Neural progenitor cell (in vitro differentiated cells): Measurements from ENCODE around the gene TSBP1. TPM values are rescaled to one million over a fixed set of nuclear protein-coding genes. Genes with fewer than 3 reads are reported as not detected.

Source experiments
- DNase-seq: peaks from one replicate; pipeline ENCODE4 v3.0.0-alpha.2; 2016; ENCODE audit warnings: low spot score
- H2AFZ ChIP-seq: fragments of 200-600 bp; sonication (generic); replicated peaks from 2 replicates; pipeline ENCODE4 v1.6.1; 2016; ENCODE audit warnings: antibody characterized with exemption
- H3F3A ChIP-seq: fragments of 200-600 bp; sonication (generic); 2 replicates; pipeline ENCODE4 v1.6.1; 2016; ENCODE audit warnings: antibody characterized with exemption, low read depth
- H3K27ac ChIP-seq: fragments of 200-600 bp; sonication (generic); 2 replicates; pipeline ENCODE4 v1.5.1; 2016; ENCODE audit warnings: mild to moderate bottlenecking
- H3K27me3 ChIP-seq: fragments of 200-600 bp; sonication (generic); 2 replicates; pipeline ENCODE4 v1.6.1; 2016; ENCODE audit warnings: mild to moderate bottlenecking, moderate library complexity
- H3K36me3 ChIP-seq: fragments of 200-600 bp; sonication (generic); 2 replicates; pipeline ENCODE4 v1.5.1; 2016
- H3K4me1 ChIP-seq: fragments of 200-600 bp; sonication (generic); 2 replicates; pipeline ENCODE4 v1.6.1; 2016; ENCODE audit warnings: mixed run types
- H3K4me2 ChIP-seq: fragments of 200-600 bp; sonication (generic); 2 replicates; pipeline ENCODE4 v1.6.1; 2016
- H3K4me3 ChIP-seq: fragments of 200-600 bp; sonication (generic); 2 replicates; pipeline ENCODE4 v1.5.1; 2016
- H3K79me2 ChIP-seq: fragments of 200-600 bp; sonication (generic); 2 replicates; pipeline ENCODE4 v1.6.1; 2016; ENCODE audit warnings: low read depth
- H3K9ac ChIP-seq: fragments of 200-600 bp; sonication (generic); 2 replicates; pipeline ENCODE4 v1.6.1; 2016
- H3K9me3 ChIP-seq: fragments of 200-600 bp; sonication (generic); 2 replicates; pipeline ENCODE4 v1.5.1; 2016; ENCODE audit warnings: low read depth
- H4K20me1 ChIP-seq: fragments of 200-600 bp; sonication (generic); 2 replicates; pipeline ENCODE4 v1.6.1; 2016; ENCODE audit warnings: low read depth
- H3K27ac Mint-ChIP-seq: 3 replicates; pipeline ENCODE4 v1.8.0; 2021; ENCODE audit warnings: mixed read lengths
- H3K27me3 Mint-ChIP-seq: 2 replicates; pipeline ENCODE4 v1.8.0; 2022; ENCODE audit warnings: low read depth, mild to moderate bottlenecking, inconsistent platforms, moderate library complexity, mixed read lengths; ENCODE audit not compliant: insufficient read depth
- H3K36me3 Mint-ChIP-seq: 3 replicates; pipeline ENCODE4 v1.8.0; 2021; ENCODE audit warnings: mixed read lengths
- H3K4me1 Mint-ChIP-seq: 3 replicates; pipeline ENCODE4 v1.8.0; 2021; ENCODE audit warnings: mixed read lengths
- H3K4me3 Mint-ChIP-seq: 3 replicates; pipeline ENCODE4 v1.8.0; 2021; ENCODE audit warnings: mild to moderate bottlenecking, moderate library complexity, mixed read lengths
- H3K9me3 Mint-ChIP-seq: 3 replicates; pipeline ENCODE4 v1.8.0; 2020; ENCODE audit warnings: mixed read lengths
- CTCF ChIP-seq: fragments of 200-600 bp; sonication (generic); IDR thresholded peaks from 2 replicates; pipeline ENCODE4 v1.5.1; 2017; ENCODE audit warnings: antibody characterized with exemption, mild to moderate bottlenecking
- EZH2 ChIP-seq: fragments of 200-600 bp; sonication (generic); IDR thresholded peaks from 2 replicates; pipeline ENCODE4 v1.6.1; 2017; ENCODE audit warnings: antibody characterized with exemption, mild to moderate bottlenecking, moderate library complexity
- EZH2phosphoT487 ChIP-seq: fragments of 200-600 bp; sonication (generic); IDR thresholded peaks from 2 replicates; pipeline ENCODE4 v1.6.1; 2017; ENCODE audit warnings: antibody characterized with exemption
- total RNA-seq: library from RNA; depleted of rRNA; stranded (reverse); fragments of >200 nt; gene quantifications from 2 replicates; pipeline ENCODE4 v1.2.3, GENCODE V29; 2015; ENCODE audit warnings: low replicate concordance

The TSBP1 gene
- total RNA-seq, 1 donor from 2014 or later, result not detected

- peaks cover 2% of the 10 kb centered on the region for H3K9me3 Mint-ChIP-seq
Observed at GRCh38 chr6:32401284-32401963, 29.7 kb upstream of the TSBP1 start.

GRCh38 chr6:32397252-32397920 is 25.7 kb upstream of the TSBP1 start:
- DNase-seq, result no peak
- Histone ChIP-seq H3F3A (no peaks in the 10 kb centered on the region), H3K27ac (no peak overlapping the region), H3K4me3 (no peak overlapping the region), H3K4me1 (no peaks in the 10 kb centered on the region), H3K36me3 (no peaks in the 10 kb centered on the region), H3K79me2 (no peaks in the 10 kb centered on the region), H2AFZ (no peak overlapping the region), H3K9ac (no peak overlapping the region), H3K4me2 (no peak overlapping the region), H4K20me1 (no peaks in the 10 kb centered on the region), H3K9me3 (no peaks in the 10 kb centered on the region), H3K27me3 (no peaks in the 10 kb centered on the region)
- H3K27me3 Mint-ChIP-seq, result peaks cover 4% of the 10 kb centered on the region
- H3K36me3 Mint-ChIP-seq, result no peaks in the 10 kb centered on the region
- H3K4me3 Mint-ChIP-seq, result no peak overlapping the region
- H3K4me1 Mint-ChIP-seq, result peaks cover 7% of the 10 kb centered on the region
- TF ChIP-seq EZH2phosphoT487 (no peak), CTCF (no peak), EZH2 (no peak)
- H3K9me3 Mint-ChIP-seq, result peaks cover 2% of the 10 kb centered on the region
- H3K27ac Mint-ChIP-seq, result no peak overlapping the region

More at GRCh38 chr6:32401284-32401963, 29.7 kb upstream of the TSBP1 start:
- Mint-ChIP-seq H3K4me1 (no peaks in the 10 kb centered on the region), H3K27ac (no peak overlapping the region), H3K36me3 (no peaks in the 10 kb centered on the region), H3K27me3 (peaks cover 2% of the 10 kb centered on the region), H3K4me3 (no peak overlapping the region)
- no peaks in the 10 kb centered on the region for H3K27me3 ChIP-seq
- H3K4me1 ChIP-seq, result peaks cover under 1% of the 10 kb centered on the region
- H3K4me3 ChIP-seq, result no peak overlapping the region
- no peaks in the 10 kb centered on the region for H4K20me1 ChIP-seq
- H3K9me3 ChIP-seq, result no peaks in the 10 kb centered on the region
- no peak overlapping the region for H2AFZ ChIP-seq
- H3K4me2 ChIP-seq, result no peak overlapping the region
- H3K36me3 ChIP-seq, result no peaks in the 10 kb centered on the region
- H3K27ac ChIP-seq, result no peak overlapping the region
- no peak for DNase-seq
- H3K79me2 ChIP-seq, result no peaks in the 10 kb centered on the region
- no peak overlapping the region for H3K9ac ChIP-seq
- no peak for TF ChIP-seq CTCF
- TF ChIP-seq EZH2, result no peak
- no peak for TF ChIP-seq EZH2phosphoT487
- H3F3A ChIP-seq, result no peaks in the 10 kb centered on the region

DNA sequence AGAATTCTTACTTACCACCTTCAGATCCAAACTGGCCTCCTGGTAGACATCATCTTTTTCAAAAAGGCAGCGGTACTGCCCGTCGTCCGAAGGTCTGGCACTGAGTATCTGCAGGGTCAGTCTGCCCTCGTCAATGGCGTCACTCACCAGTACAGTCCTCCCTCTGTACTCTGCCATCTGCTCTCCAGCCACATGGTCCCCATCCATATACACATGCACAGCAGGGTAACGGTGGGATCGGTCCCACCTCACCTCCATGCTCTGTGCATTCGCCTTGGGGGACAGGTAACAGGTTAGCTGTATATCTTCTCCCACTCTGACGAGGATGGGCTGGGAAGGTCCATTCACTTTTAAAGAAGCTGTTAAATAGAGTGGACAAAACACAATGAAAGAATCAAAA is 24.3 kb upstream of the TSBP1 start:
- Histone ChIP-seq H3K27me3 (no peaks in the 10 kb centered on the region), H2AFZ (no peak overlapping the region), H3K4me1 (no peaks in the 10 kb centered on the region), H3K4me2 (no peak overlapping the region), H3K4me3 (no peak overlapping the region), H3K27ac (no peak overlapping the region), H3K9me3 (no peaks in the 10 kb centered on the region), H4K20me1 (no peaks in the 10 kb centered on the region), H3K79me2 (no peaks in the 10 kb centered on the region), H3K9ac (no peak overlapping the region), H3K36me3 (no peaks in the 10 kb centered on the region), H3F3A (no peaks in the 10 kb centered on the region)
- peaks cover 4% of the 10 kb centered on the region for H3K27me3 Mint-ChIP-seq
- no peak overlapping the region for H3K4me3 Mint-ChIP-seq
- H3K9me3 Mint-ChIP-seq, result peaks cover 2% of the 10 kb centered on the region
- TF ChIP-seq EZH2phosphoT487 (no peak), CTCF (no peak), EZH2 (no peak)
- H3K4me1 Mint-ChIP-seq, result peaks cover 7% of the 10 kb centered on the region
- no peaks in the 10 kb centered on the region for H3K36me3 Mint-ChIP-seq
- DNase-seq, result no peak
- H3K27ac Mint-ChIP-seq, result no peak overlapping the region
